MM.1S (cell line): ENCODE results near the gene ACE.

Source experiments
- CTCF ChIP-seq: fragments of 300-600 bp; sonication (generic); IDR thresholded peaks from 2 replicates; pipeline ENCODE4 v1.5.1; 2016; ENCODE audit warnings: antibody characterized with exemption, low read length, mixed read lengths
- EZH2 ChIP-seq: fragments of 300-600 bp; sonication (generic); optimal IDR thresholded peaks from 2 replicates; pipeline ENCODE3; 2017; ENCODE audit warnings: low read depth, mild to moderate bottlenecking, antibody characterized with exemption, low read length, mixed read lengths

- TF ChIP-seq CTCF (no peak), EZH2 (no peak)
Observed at GRCh38 chr17:63514974-63515373, 38.1 kb downstream of the ACE start.
